Uterus (tissue), 2 donors: ENCODE results near the gene STT3A.

Experiments
- POLR2A ChIP-seq, 2 donors: fragments of 450-650 bp; IDR thresholded peaks; one replicate each; pipeline ENCODE4 v1.6.1; 2016; ENCODE audit warnings: antibody characterized with exemption in 2 of 2, mild to moderate bottlenecking in 1 of 2, moderate library complexity in 1 of 2
- TF ChIP-seq, protein P1 (sequence below), 4 experiments: fragments of 200-600 bp in 2 of 4; fragments of 450-650 bp in 2 of 4; sonication (generic) in 2 of 4; IDR thresholded peaks; one replicate each; pipeline ENCODE4 v1.5.1; 2016 to 2019; ENCODE audit warnings: antibody characterized with exemption in 4 of 4, mild to moderate bottlenecking in 2 of 4, moderate library complexity in 1 of 4

GRCh38 chr11:125550780-125551179, 41.9 kb upstream of the STT3A start:
- TF ChIP-seq, protein P1, sequence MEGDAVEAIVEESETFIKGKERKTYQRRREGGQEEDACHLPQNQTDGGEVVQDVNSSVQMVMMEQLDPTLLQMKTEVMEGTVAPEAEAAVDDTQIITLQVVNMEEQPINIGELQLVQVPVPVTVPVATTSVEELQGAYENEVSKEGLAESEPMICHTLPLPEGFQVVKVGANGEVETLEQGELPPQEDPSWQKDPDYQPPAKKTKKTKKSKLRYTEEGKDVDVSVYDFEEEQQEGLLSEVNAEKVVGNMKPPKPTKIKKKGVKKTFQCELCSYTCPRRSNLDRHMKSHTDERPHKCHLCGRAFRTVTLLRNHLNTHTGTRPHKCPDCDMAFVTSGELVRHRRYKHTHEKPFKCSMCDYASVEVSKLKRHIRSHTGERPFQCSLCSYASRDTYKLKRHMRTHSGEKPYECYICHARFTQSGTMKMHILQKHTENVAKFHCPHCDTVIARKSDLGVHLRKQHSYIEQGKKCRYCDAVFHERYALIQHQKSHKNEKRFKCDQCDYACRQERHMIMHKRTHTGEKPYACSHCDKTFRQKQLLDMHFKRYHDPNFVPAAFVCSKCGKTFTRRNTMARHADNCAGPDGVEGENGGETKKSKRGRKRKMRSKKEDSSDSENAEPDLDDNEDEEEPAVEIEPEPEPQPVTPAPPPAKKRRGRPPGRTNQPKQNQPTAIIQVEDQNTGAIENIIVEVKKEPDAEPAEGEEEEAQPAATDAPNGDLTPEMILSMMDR (IDR thresholded peaks at IDR 0.05) = no peak
- TF ChIP-seq POLR2A (IDR thresholded peaks at IDR 0.05) = no peak
